ENCODE results near the gene SDHAF3.

DNA sequence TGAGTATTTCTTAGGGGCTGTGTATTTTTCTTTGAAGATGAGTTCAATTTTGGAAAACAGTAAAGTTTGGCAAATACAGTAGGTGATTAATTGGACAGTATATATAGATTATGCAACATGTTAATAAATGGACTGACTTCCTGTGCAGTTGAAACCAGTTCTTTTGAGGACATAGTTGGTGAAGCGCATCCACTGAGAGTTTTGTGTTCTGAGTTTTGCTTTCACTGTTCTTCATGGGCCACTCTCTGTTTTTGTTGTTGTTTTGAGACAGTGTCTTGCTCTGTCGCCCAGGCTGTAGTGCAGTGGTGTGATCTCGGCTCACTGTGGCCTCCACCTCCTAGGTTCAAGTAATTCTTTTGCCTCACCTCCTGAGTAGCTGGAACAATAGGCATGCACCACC lies 109.0 kb downstream of the SDHAF3 start:
- TF ChIP-seq, protein P1, sequence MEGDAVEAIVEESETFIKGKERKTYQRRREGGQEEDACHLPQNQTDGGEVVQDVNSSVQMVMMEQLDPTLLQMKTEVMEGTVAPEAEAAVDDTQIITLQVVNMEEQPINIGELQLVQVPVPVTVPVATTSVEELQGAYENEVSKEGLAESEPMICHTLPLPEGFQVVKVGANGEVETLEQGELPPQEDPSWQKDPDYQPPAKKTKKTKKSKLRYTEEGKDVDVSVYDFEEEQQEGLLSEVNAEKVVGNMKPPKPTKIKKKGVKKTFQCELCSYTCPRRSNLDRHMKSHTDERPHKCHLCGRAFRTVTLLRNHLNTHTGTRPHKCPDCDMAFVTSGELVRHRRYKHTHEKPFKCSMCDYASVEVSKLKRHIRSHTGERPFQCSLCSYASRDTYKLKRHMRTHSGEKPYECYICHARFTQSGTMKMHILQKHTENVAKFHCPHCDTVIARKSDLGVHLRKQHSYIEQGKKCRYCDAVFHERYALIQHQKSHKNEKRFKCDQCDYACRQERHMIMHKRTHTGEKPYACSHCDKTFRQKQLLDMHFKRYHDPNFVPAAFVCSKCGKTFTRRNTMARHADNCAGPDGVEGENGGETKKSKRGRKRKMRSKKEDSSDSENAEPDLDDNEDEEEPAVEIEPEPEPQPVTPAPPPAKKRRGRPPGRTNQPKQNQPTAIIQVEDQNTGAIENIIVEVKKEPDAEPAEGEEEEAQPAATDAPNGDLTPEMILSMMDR (IDR thresholded peaks at IDR 0.05) = no peak
- no peak for TF ChIP-seq POLR2A (IDR thresholded peaks at IDR 0.05)
- TF ChIP-seq POLR2AphosphoS5 (IDR thresholded peaks at IDR 0.05) = no peak
